Endothelial cell of umbilical vein (primary cell): Measurements from ENCODE around the gene FAM3B. TPM values are rescaled to one million over a fixed set of nuclear protein-coding genes. Genes with fewer than 3 reads are reported as not detected.

Experiments
- BruUV-seq: library from RNA; stranded (reverse); fragments of 400-500 nt; replicated peaks from 2 replicates; lab custom pipeline; 2021; lab: Mats Ljungman, UMichigan
- CTCF ChIA-PET: fragments of 300-600, 350-600 bp; sonication (Branson Sonifier 250); formaldehyde crosslinking; loops from one replicate; lab custom pipeline; 2021; ENCODE audit warnings: antibody characterized with exemption, inconsistent platforms; lab: Charles Lee
- POLR2A ChIA-PET: fragments of 300-600, 350-600 bp; sonication (Branson Sonifier 250); formaldehyde crosslinking; loops from one replicate; lab custom pipeline; 2021; ENCODE audit warnings: antibody characterized with exemption, inconsistent platforms; lab: Charles Lee
- DNase-seq: peaks from one replicate; pipeline ENCODE4 v3.0.0-alpha.2; 2011; ENCODE audit warnings: low read depth, low spot score
- FAIRE-seq: peaks from 2 replicates; lab custom pipeline; 2011; peaks lifted over from hg19 to GRCh38; lab: Jason Lieb, UNC
- H2AFZ ChIP-seq: 2 replicates; pipeline ENCODE4 v1.6.0; 2012; ENCODE audit warnings: low read depth, low read length, control low read depth, inconsistent platforms
- H3K27ac ChIP-seq: 2 replicates; pipeline ENCODE4 v1.5.1; 2011; ENCODE audit warnings: low read depth, mild to moderate bottlenecking, control low read depth, low read length, moderate library complexity; ENCODE audit not compliant: insufficient read depth
- H3K27me3 ChIP-seq, 2 experiments: 2 replicates each; pipeline versions ENCODE4 v1.6.0 to v1.6.1; 2011; ENCODE audit warnings: low read length in 2 of 2, mixed read lengths in 1 of 2; ENCODE audit not compliant: control insufficient read depth in 2 of 2, insufficient read depth in 2 of 2
- H3K36me3 ChIP-seq, 2 experiments: 2 replicates in 1 of 2; 3 replicates in 1 of 2; pipeline ENCODE4 v1.5.1; 2011; ENCODE audit warnings: low read length in 2 of 2, mild to moderate bottlenecking in 1 of 2, moderate library complexity in 1 of 2; ENCODE audit not compliant: control insufficient read depth in 2 of 2, insufficient read depth in 2 of 2; ENCODE audit errors: extremely low read depth in 1 of 2
- H3K4me1 ChIP-seq: 3 replicates; pipeline ENCODE4 v1.5.1; 2011; ENCODE audit warnings: mild to moderate bottlenecking, low read length; ENCODE audit not compliant: control insufficient read depth, insufficient read depth; ENCODE audit errors: extremely low read depth
- H3K4me2 ChIP-seq: 2 replicates; pipeline ENCODE4 v1.6.1; 2011; ENCODE audit warnings: low read length, control low read depth, mixed read lengths; ENCODE audit not compliant: insufficient read depth
- H3K4me3 ChIP-seq, 3 experiments: fragments of 200-600 bp in 1 of 3; sonication (generic), shearing (Covaris generic) in 1 of 3; replicated peaks in 1 of 3; 2 replicates each; pipeline ENCODE4 v1.5.1; 2011 to 2016; ENCODE audit warnings: control low read depth in 3 of 3, low read length in 3 of 3, mild to moderate bottlenecking in 2 of 3, inconsistent platforms in 1 of 3, low read depth in 1 of 3, moderate library complexity in 1 of 3; ENCODE audit not compliant: insufficient read depth in 1 of 3
- H3K79me2 ChIP-seq: 2 replicates; pipeline ENCODE4 v1.6.0; 2012; ENCODE audit warnings: low read length, inconsistent platforms; ENCODE audit not compliant: control insufficient read depth, insufficient read depth
- H3K9ac ChIP-seq: replicated peaks from 2 replicates; pipeline ENCODE3; 2011; ENCODE audit warnings: low read length, control low read depth; ENCODE audit not compliant: insufficient read depth; ENCODE audit errors: extremely low read depth
- H3K9me1 ChIP-seq: replicated peaks from 3 replicates; pipeline ENCODE4 v1.6.0; 2011; ENCODE audit warnings: mild to moderate bottlenecking, low read length; ENCODE audit not compliant: control insufficient read depth, insufficient read depth; ENCODE audit errors: extremely low read depth
- H3K9me3 ChIP-seq: replicated peaks from 2 replicates; pipeline ENCODE4 v1.5.1; 2012; ENCODE audit warnings: low read length, inconsistent platforms; ENCODE audit not compliant: control insufficient read depth, insufficient read depth
- H4K20me1 ChIP-seq: replicated peaks from 2 replicates; pipeline ENCODE3; 2011; ENCODE audit warnings: mild to moderate bottlenecking, low read length; ENCODE audit not compliant: control insufficient read depth, insufficient read depth; ENCODE audit errors: extremely low read depth
- EZH2 ChIP-seq: IDR thresholded peaks from 2 replicates; pipeline ENCODE4 v1.6.1; 2012; ENCODE audit warnings: borderline replicate concordance, low read depth, mild to moderate bottlenecking, moderate library complexity, low read length, inconsistent platforms; ENCODE audit not compliant: severe bottlenecking
- FOS ChIP-seq: IDR thresholded peaks from 2 replicates; pipeline ENCODE4 v1.6.1; 2011; ENCODE audit warnings: mild to moderate bottlenecking, low read length, moderate library complexity, borderline replicate concordance; ENCODE audit not compliant: insufficient read depth
- GATA2 ChIP-seq: IDR thresholded peaks from 2 replicates; pipeline ENCODE4 v1.7.0; 2011; ENCODE audit warnings: low read depth, mild to moderate bottlenecking, moderate library complexity, mixed read lengths, low read length; ENCODE audit not compliant: insufficient read length, insufficient read depth
- JUN ChIP-seq: IDR thresholded peaks from 2 replicates; pipeline ENCODE4 v1.6.1; 2011; ENCODE audit warnings: borderline replicate concordance, low read depth; ENCODE audit not compliant: insufficient read length, insufficient read depth
- MYC ChIP-seq: IDR thresholded peaks from one replicate; pipeline ENCODE4 v1.6.1; 2011; ENCODE audit warnings: mild to moderate bottlenecking, low read depth, low read length
- POLR2A ChIP-seq: IDR thresholded peaks from 2 replicates; pipeline ENCODE4 v1.6.1; 2012; ENCODE audit warnings: low read depth, mild to moderate bottlenecking, control low read depth, low read length
- POLR2AphosphoS5 ChIP-seq: IDR thresholded peaks from 2 replicates; pipeline ENCODE4 v1.6.1; 2012; ENCODE audit warnings: low read depth, mild to moderate bottlenecking, control low read depth, low read length, moderate library complexity; ENCODE audit not compliant: insufficient read depth
- dilution Hi-C: fragments of 300-500 bp; cut with MboI; formaldehyde crosslinking; loops from one replicate; pipeline ENCODE4 v1.15.0; 2019; ENCODE audit warnings: low sequenced_read_pairs; ENCODE audit not compliant: extremely low pct_ligation_motif_present
- intact Hi-C: fragments of 100-400 bp; cut with micrococcal nuclease; formaldehyde crosslinking; loops from one replicate; pipeline ENCODE4 v1.10.0; 2022
- polyA plus RNA-seq, 4 experiments: library from polyadenylated mRNA; depleted of rRNA in 3 of 4; stranded (reverse) in 3 of 4; unstranded in 1 of 4; fragments of >200 nt; gene quantifications; 2 replicates each; pipeline versions ENCODE4 v1.2.1 to v1.2.3, GENCODE V29; 2011 to 2012; ENCODE audit warnings: missing spikeins in 1 of 4
- total RNA-seq: library from RNA; stranded (reverse); gene quantifications from 2 replicates; pipeline ENCODE4 v1.2.3, GENCODE V29; 2021
- TF ChIP-seq, protein P1 (sequence below), 2 donors: IDR thresholded peaks; 1 replicate in 1 of 2; 2 replicates in 1 of 2; pipeline ENCODE4 v1.5.1; 2011; ENCODE audit warnings: low read length in 2 of 2, mild to moderate bottlenecking in 2 of 2, moderate library complexity in 2 of 2, control low read depth in 1 of 2, inconsistent platforms in 1 of 2, low read depth in 1 of 2; ENCODE audit not compliant: insufficient read depth in 1 of 2; ENCODE audit errors: extremely low read depth in 1 of 2
- TF ChIP-seq, protein P2 (sequence below): IDR thresholded peaks from 2 replicates; pipeline ENCODE4 v1.6.1; 2011; ENCODE audit not compliant: insufficient read depth, insufficient read length

Gene FAM3B
- total and polyA plus RNA-seq, 2 donors (not counting 3 experiments of a cell fraction or from before 2014, with no cell fraction given): not detected

DNA sequence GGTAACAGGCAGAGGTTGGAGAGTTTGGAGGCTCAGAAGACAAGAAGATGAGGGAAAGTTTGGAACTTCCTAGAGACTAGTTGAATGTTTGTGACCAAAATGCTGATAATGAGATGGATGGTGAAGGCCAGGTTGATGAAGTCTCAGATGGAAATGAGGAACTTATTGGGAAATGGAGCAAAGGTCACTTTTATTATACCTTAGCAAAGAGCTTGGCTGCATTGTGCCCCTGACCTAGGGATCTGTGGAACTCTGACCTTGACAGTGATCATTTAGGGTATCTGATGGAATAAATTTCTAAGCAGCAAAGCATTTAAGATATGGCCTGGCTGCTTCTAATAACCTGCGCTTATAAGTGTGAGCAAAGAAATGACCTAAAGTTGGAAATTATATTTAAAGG, 17.2 kb downstream of the FAM3B start:
- no peak for FAIRE-seq
- dilution Hi-C loops: no loop called here
- no TSS peak for BruUV-seq

More for the DNA sequence above, 17.2 kb downstream of the FAM3B start:
- TF ChIP-seq FOS (no peak), POLR2AphosphoS5 (no peak), POLR2A (no peak), MYC (no peak), GATA2 (no peak), EZH2 (no peak), JUN (no peak)
- TF ChIP-seq, protein P1, sequence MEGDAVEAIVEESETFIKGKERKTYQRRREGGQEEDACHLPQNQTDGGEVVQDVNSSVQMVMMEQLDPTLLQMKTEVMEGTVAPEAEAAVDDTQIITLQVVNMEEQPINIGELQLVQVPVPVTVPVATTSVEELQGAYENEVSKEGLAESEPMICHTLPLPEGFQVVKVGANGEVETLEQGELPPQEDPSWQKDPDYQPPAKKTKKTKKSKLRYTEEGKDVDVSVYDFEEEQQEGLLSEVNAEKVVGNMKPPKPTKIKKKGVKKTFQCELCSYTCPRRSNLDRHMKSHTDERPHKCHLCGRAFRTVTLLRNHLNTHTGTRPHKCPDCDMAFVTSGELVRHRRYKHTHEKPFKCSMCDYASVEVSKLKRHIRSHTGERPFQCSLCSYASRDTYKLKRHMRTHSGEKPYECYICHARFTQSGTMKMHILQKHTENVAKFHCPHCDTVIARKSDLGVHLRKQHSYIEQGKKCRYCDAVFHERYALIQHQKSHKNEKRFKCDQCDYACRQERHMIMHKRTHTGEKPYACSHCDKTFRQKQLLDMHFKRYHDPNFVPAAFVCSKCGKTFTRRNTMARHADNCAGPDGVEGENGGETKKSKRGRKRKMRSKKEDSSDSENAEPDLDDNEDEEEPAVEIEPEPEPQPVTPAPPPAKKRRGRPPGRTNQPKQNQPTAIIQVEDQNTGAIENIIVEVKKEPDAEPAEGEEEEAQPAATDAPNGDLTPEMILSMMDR (IDR thresholded peaks at IDR 0.05; ENCODE audit: extremely low read depth in 1 of 2, insufficient read depth in 1 of 2, low read depth in 1 of 2, low read length in 2 of 2): no peak
- TF ChIP-seq, protein P2, sequence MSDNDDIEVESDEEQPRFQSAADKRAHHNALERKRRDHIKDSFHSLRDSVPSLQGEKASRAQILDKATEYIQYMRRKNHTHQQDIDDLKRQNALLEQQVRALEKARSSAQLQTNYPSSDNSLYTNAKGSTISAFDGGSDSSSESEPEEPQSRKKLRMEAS: no peak
- no peaks in the 10 kb centered on the region for H3K9me3 ChIP-seq
- no peaks in the 10 kb centered on the region for H3K36me3 ChIP-seq
- H4K20me1 ChIP-seq: no peaks in the 10 kb centered on the region
- H3K4me1 ChIP-seq: no peaks in the 10 kb centered on the region
- H3K4me3 ChIP-seq: no peak overlapping the region
- H3K27me3 ChIP-seq: no peaks in the 10 kb centered on the region
- no peak overlapping the region for H3K4me2 ChIP-seq
- DNase-seq: no peak
- H3K27ac ChIP-seq: no peak overlapping the region
- H3K79me2 ChIP-seq: no peaks in the 10 kb centered on the region
- no peak overlapping the region for H3K9ac ChIP-seq
- ChIA-PET POLR2A (no interaction called here), CTCF (no interaction called here)
- H3K9me1 ChIP-seq: no peaks in the 10 kb centered on the region
- no peak overlapping the region for H2AFZ ChIP-seq
- intact Hi-C loops: no loop called here
